Stomach (tissue), 9 donors: ENCODE results near the gene MET. TPM values are rescaled to one million over a fixed set of nuclear protein-coding genes. Genes with fewer than 3 reads are reported as not detected.

Source experiments
- DNase-seq, 2 donors: peaks; one replicate each; pipeline versions ENCODE4 v3.0.0 to v3.0.0-alpha.2; 2013 to 2019
- H3K27ac ChIP-seq, 5 donors: fragments of 200-600 bp in 4 of 5; sonication (generic) in 4 of 5; one replicate each; pipeline ENCODE4 v1.5.1; 2013 to 2019; ENCODE audit warnings: mild to moderate bottlenecking in 1 of 5, moderate library complexity in 1 of 5
- H3K27me3 ChIP-seq, 3 donors: fragments of 200-600 bp; sonication (generic); one replicate each; pipeline ENCODE4 v1.5.1; 2017 to 2019; ENCODE audit warnings: mixed run types in 1 of 3
- H3K36me3 ChIP-seq, 4 donors: fragments of 200-600 bp; sonication (generic); 1 replicate in 3 of 4; 2 replicates in 1 of 4; pipeline ENCODE4 v1.5.1; 2016 to 2019
- H3K4me1 ChIP-seq, 4 donors: fragments of 200-600 bp; sonication (generic); one replicate each; pipeline ENCODE4 v1.5.1; 2016 to 2019
- H3K4me3 ChIP-seq, 4 donors: fragments of 200-600 bp; sonication (generic) in 3 of 4; one replicate each; pipeline ENCODE4 v1.5.1; 2016 to 2019; ENCODE audit warnings: mild to moderate bottlenecking in 1 of 4
- H3K9me3 ChIP-seq, 4 donors: fragments of 200-600 bp; sonication (generic); one replicate each; pipeline ENCODE4 v1.5.1; 2016 to 2019
- CTCF ChIP-seq, 7 experiments: fragments of 450-650 bp in 4 of 7; fragments of 200-600 bp in 3 of 7; sonication (generic) in 3 of 7; IDR thresholded peaks; one replicate each; pipeline ENCODE4 v1.5.1; 2016 to 2019; ENCODE audit warnings: antibody characterized with exemption in 7 of 7, control low read depth in 2 of 7, mild to moderate bottlenecking in 1 of 7
- EP300 ChIP-seq: sonication (generic); formaldehyde crosslinking; IDR thresholded peaks from one replicate; pipeline ENCODE4 v1.6.1; 2017; ENCODE audit warnings: antibody characterized with exemption
- POLR2A ChIP-seq, 4 donors: fragments of 450-650 bp; IDR thresholded peaks; one replicate each; pipeline ENCODE4 v1.6.1; 2016; ENCODE audit warnings: antibody characterized with exemption in 4 of 4, control low read depth in 2 of 4, mild to moderate bottlenecking in 1 of 4, moderate library complexity in 1 of 4
- POLR2AphosphoS5 ChIP-seq, 3 donors: sonication (generic); formaldehyde crosslinking; IDR thresholded peaks; one replicate each; pipeline ENCODE4 v1.6.1; 2016; ENCODE audit warnings: antibody characterized with exemption in 3 of 3
- whole genome bisulfite sequencing, 5 donors: extraction: QIAGEN DNeasy Blood & Tissue Kit in 3 of 5; methylation state at CpG; one replicate each; pipeline versions ENCODE4 v1.1.5 to v1.1.7; 2013 to 2018; 5-methylcytosine and 5-hydroxymethylcytosine counted together
- intact Hi-C: fragments of 100-400 bp; cut with DNase I; formaldehyde crosslinking; loops from one replicate; pipeline ENCODE4 v1.15.1; 2023; ENCODE audit warnings: low total_unique reads
- polyA plus RNA-seq, 3 donors: library from polyadenylated mRNA; stranded (reverse); fragments of 200-250 nt; gene quantifications; one replicate each; pipeline ENCODE4 v1.2.3, GENCODE V29; 2013
- total RNA-seq, 5 donors: library from RNA; depleted of rRNA; stranded (reverse); fragments of >200 nt; gene quantifications; one replicate each; pipeline versions ENCODE4 v1.1.0 to v1.2.3, GENCODE V29; 2014 to 2016
- donor health status: healthy with polysubstance abuse.
- donor health status: Bipolar disorder and iron deficiency.
- donor health status: healthy.

The MET gene
- total and polyA plus RNA-seq, 8 donors, result 0.58 to 36.2 (median 4.3) TPM

GRCh38 chr7:116726149-116726548, 54.2 kb downstream of the MET start:
- intact Hi-C loops, result no loop called here
- peak overlapping the region in 1 of 5 donors; percentile 10 for H3K27ac ChIP-seq
- H3K4me3 ChIP-seq, result no peak overlapping the region
- no peaks in the 10 kb centered on the region for H3K27me3 ChIP-seq
- WGBS, 5 donors, result 62 to 85% (median 72%) methylated on average over 3 of the region's 3 CpGs
- no peaks in the 10 kb centered on the region for H3K9me3 ChIP-seq
- DNase-seq, result no peak
- peaks cover 14 to 26% (median 23%) of the 10 kb centered on the region in 4 donors for H3K4me1 ChIP-seq
- TF ChIP-seq POLR2A (IDR thresholded peaks at IDR 0.05) (no peak), POLR2AphosphoS5 (IDR thresholded peaks at IDR 0.05) (no peak), EP300 (no peak), CTCF (IDR thresholded peaks at IDR 0.05) (no peak)
- no peaks in the 10 kb centered on the region for H3K36me3 ChIP-seq

GRCh38 chr7:116726713-116727431, 54.9 kb downstream of the MET start:
- H3K27me3 ChIP-seq, result no peaks in the 10 kb centered on the region
- 19 to 36% (median 28%) methylated on average over 4 of the region's 4 CpGs for WGBS, 5 donors
- H3K4me3 ChIP-seq, result no peak overlapping the region
- DNase-seq, result no peak
- H3K36me3 ChIP-seq, result no peaks in the 10 kb centered on the region
- peaks cover 14 to 31% (median 24%) of the 10 kb centered on the region in 4 donors for H3K4me1 ChIP-seq
- peak overlapping the region; percentile 15 to 74 (median 69) for H3K27ac ChIP-seq
- H3K9me3 ChIP-seq, result no peaks in the 10 kb centered on the region
- intact Hi-C loops, result no loop called here
- TF ChIP-seq EP300 (no peak), CTCF (IDR thresholded peaks at IDR 0.05) (no peak), POLR2A (IDR thresholded peaks at IDR 0.05) (no peak), POLR2AphosphoS5 (IDR thresholded peaks at IDR 0.05) (no peak)

GRCh38 chr7:116727432-116728009, 55.5 kb downstream of the MET start:
- Histone ChIP-seq H3K27me3 (no peaks in the 10 kb centered on the region), H3K36me3 (no peaks in the 10 kb centered on the region), H3K27ac (peak overlapping the region; percentile 15 to 74 (median 69)), H3K9me3 (no peaks in the 10 kb centered on the region), H3K4me3 (no peak overlapping the region), H3K4me1 (peaks cover 14 to 38% (median 27%) of the 10 kb centered on the region in 4 donors)
- intact Hi-C loops, result no loop called here
- TF ChIP-seq POLR2AphosphoS5 (IDR thresholded peaks at IDR 0.05) (peak in 1 of 3 donors; percentile 72), POLR2A (IDR thresholded peaks at IDR 0.05) (no peak), CTCF (IDR thresholded peaks at IDR 0.05) (no peak), EP300 (no peak)
- WGBS, 5 donors, result 31 to 55% (median 41%) methylated on average over 3 of the region's 3 CpGs
- no peak for DNase-seq

DNA sequence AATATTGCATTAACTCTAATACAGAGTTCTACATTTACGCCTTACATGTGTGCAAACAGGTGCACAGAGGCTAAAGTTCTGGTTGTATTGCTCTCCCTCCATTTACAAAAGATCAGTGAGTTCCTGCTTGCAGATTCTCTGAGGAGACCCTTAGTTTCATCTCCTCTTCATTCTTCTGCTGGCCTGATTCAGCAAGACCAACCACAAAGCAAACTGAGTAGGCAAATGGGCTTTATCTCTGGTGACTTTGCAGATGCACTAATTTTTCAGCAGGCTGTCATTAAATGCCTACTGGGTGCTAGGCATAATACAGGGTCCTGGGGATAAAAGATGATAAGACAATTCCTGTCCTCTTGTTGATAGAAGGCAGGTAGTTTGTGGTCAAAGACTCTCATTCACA, 56.4 kb downstream of the MET start:
- no peak overlapping the region for H3K4me3 ChIP-seq
- WGBS, 5 donors, result 84 to 97% (median 86%) methylated on average over 1 of the region's 1 CpG
- no peak for DNase-seq
- no peaks in the 10 kb centered on the region for H3K36me3 ChIP-seq
- H3K27me3 ChIP-seq, result no peaks in the 10 kb centered on the region
- H3K27ac ChIP-seq, result no peak overlapping the region
- peaks cover 15 to 47% (median 31%) of the 10 kb centered on the region in 4 donors for H3K4me1 ChIP-seq
- no peak for TF ChIP-seq CTCF (IDR thresholded peaks at IDR 0.05)
- no peak for TF ChIP-seq POLR2A (IDR thresholded peaks at IDR 0.05)
- TF ChIP-seq EP300, result no peak
- TF ChIP-seq POLR2AphosphoS5 (IDR thresholded peaks at IDR 0.05), result no peak
- H3K9me3 ChIP-seq, result no peaks in the 10 kb centered on the region
- intact Hi-C loops, result no loop called here
